Measurements from ENCODE around the gene UGGT1. TPM values are rescaled to one million over a fixed set of nuclear protein-coding genes. Genes with fewer than 3 reads are reported as not detected.

Gene UGGT1
- total RNA-seq (2012; rRNA removed) = 60.1 and 68.2 TPM in 2 replicates

DNA sequence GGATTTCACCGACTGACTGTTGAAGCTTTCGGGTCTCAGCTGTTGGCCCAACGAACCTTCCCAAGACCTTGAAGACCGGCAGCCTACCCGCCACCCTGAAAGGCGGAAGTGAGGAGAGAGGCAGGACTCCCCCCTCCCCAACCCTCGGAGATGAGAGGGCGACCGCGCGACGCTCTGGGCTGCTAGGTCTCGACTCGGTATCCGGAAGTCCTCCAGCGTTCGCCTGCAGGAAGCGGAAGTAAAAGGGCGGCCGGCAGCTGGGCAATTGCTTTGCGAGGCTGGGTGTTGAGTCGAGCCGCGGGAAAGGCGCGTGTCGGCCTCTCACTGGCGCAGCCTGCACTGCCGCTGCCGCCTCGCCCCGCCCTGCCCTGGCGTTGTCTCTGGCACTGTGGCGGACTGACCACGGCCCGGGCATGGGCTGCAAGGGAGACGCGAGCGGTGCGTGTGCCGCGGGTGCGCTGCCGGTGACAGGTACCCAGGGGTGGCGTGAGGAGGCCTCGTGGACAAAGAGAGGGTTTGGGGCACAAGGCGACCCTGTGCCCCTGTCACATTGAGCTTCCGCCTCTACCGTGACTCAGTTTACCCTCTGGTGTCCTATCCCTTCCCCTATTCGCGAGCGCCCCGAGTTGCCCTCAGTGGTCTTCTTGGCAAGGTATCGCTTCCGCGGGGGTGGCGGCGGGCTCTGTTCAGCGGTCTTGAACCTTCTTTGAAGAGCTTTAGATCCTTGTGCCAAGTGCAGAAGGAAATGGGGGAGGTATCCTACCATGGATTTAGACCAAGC is at the start of gene UGGT1:
TSS of gene UGGT1 (plus strand) at position 256 of the 781 bp plus-strand sequence. CDS start at position 414, 158 bp downstream.
- Histone ChIP-seq H3K9ac (ENCODE audit: low read depth, low read length) (peak within 1 kb of the TSS; percentile 86), H3K36me3 (ENCODE audit: insufficient read depth, low read length) (no peaks in the 10 kb centered on the region), H3K4me1 (ENCODE audit: control insufficient read depth, insufficient read depth, low read length) (peaks cover 4% of the 10 kb centered on the region), H3K4me2 (ENCODE audit: low read length) (peak within 1 kb of the TSS; percentile 85), H3K9me3 (replicated peaks; ENCODE audit: low read length) (no peaks in the 10 kb centered on the region), H3K4me3 (ENCODE audit: low read length) (peak within 1 kb of the TSS; percentile 98), H3K27me3 (ENCODE audit: control insufficient read depth, insufficient read depth, low read length) (no peaks in the 10 kb centered on the region)

DNA sequence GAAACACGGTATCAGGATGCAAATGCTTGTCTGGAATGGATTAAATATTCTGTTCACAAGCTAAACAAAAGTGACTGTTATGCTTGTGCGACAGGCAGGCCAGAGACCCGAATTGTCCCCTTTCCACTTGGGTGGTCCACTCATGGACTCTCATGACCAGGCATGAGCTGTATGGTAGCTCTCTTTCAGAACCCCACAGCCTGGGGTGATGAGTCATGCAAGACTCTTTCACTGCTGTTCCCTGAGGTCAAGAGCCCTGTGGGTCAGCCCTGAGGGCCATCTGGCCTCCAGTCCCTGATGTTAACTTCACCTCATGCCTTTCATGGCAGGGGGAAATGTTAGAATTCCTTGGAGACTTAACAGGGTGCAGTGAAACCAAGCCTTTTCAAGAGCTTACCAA is 49.4 kb upstream of the UGGT1 start:
- Histone ChIP-seq H3K4me2 (ENCODE audit: low read length) (no peak overlapping the region), H3K27me3 (ENCODE audit: control insufficient read depth, insufficient read depth, low read length) (peaks cover 17% of the 10 kb centered on the region), H3K36me3 (ENCODE audit: insufficient read depth, low read length) (no peaks in the 10 kb centered on the region), H3K9ac (ENCODE audit: low read depth, low read length) (no peak overlapping the region), H3K9me3 (replicated peaks; ENCODE audit: low read length) (peaks cover 19% of the 10 kb centered on the region), H3K4me1 (ENCODE audit: control insufficient read depth, insufficient read depth, low read length) (no peaks in the 10 kb centered on the region), H3K4me3 (ENCODE audit: low read length) (no peak overlapping the region)

DNA sequence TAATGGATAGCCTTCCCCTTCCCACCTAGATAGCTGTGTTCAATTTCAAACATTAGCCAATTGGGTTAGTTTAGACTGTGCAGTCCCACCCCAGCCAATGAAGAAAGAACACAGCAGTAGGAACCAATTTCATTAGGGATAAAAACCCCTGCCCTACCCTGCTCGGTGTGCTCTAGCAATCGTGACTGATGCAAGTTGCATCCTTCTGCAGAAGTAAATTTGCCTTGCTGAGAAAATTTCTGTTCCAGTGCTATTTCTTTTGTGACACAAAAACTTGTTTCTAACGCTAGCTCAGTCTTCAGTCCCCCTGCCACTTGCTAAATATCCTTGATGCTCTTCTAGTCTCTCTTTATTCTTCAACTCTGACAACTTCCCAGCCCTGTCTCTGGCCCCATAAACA is 48.0 kb upstream of the UGGT1 start:
- H3K36me3 ChIP-seq (ENCODE audit: insufficient read depth, low read length) = no peaks in the 10 kb centered on the region
- H3K4me3 ChIP-seq (ENCODE audit: low read length) = no peak overlapping the region
- H3K9ac ChIP-seq (ENCODE audit: low read depth, low read length) = no peak overlapping the region
- H3K4me2 ChIP-seq (ENCODE audit: low read length) = no peak overlapping the region
- peaks cover 7% of the 10 kb centered on the region for H3K9me3 ChIP-seq (replicated peaks; ENCODE audit: low read length)
- no peaks in the 10 kb centered on the region for H3K4me1 ChIP-seq (ENCODE audit: control insufficient read depth, insufficient read depth, low read length)
- H3K27me3 ChIP-seq (ENCODE audit: control insufficient read depth, insufficient read depth, low read length) = peaks cover 17% of the 10 kb centered on the region

DNA sequence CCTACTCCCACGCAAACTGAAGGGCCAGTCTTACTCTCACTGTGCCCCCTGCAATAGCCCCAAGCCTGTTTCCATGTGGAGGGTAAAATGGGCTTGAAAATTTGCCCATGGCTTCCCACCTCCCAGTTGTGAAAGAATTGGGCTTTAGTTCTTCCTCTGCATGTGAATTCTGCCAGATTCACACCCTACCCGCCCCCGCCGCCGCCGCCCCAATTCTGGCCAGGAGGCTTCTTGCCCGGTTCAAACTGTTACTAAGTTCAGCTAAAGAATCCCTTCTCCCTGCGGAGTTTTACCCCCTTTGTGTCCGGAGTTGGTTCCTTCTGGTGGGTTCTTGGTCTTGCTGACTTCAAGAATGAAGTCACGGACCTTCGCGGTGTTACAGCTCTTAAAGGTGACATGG is 37.7 kb upstream of the UGGT1 start:
- H3K4me1 ChIP-seq (ENCODE audit: control insufficient read depth, insufficient read depth, low read length) = no peaks in the 10 kb centered on the region
- H3K9ac ChIP-seq (ENCODE audit: low read depth, low read length) = no peak overlapping the region
- peaks cover 2% of the 10 kb centered on the region for H3K9me3 ChIP-seq (replicated peaks; ENCODE audit: low read length)
- H3K4me3 ChIP-seq (ENCODE audit: low read length) = no peak overlapping the region
- no peak overlapping the region for H3K4me2 ChIP-seq (ENCODE audit: low read length)
- H3K36me3 ChIP-seq (ENCODE audit: insufficient read depth, low read length) = no peaks in the 10 kb centered on the region
- H3K27me3 ChIP-seq (ENCODE audit: control insufficient read depth, insufficient read depth, low read length) = peaks cover 3% of the 10 kb centered on the region

DNA sequence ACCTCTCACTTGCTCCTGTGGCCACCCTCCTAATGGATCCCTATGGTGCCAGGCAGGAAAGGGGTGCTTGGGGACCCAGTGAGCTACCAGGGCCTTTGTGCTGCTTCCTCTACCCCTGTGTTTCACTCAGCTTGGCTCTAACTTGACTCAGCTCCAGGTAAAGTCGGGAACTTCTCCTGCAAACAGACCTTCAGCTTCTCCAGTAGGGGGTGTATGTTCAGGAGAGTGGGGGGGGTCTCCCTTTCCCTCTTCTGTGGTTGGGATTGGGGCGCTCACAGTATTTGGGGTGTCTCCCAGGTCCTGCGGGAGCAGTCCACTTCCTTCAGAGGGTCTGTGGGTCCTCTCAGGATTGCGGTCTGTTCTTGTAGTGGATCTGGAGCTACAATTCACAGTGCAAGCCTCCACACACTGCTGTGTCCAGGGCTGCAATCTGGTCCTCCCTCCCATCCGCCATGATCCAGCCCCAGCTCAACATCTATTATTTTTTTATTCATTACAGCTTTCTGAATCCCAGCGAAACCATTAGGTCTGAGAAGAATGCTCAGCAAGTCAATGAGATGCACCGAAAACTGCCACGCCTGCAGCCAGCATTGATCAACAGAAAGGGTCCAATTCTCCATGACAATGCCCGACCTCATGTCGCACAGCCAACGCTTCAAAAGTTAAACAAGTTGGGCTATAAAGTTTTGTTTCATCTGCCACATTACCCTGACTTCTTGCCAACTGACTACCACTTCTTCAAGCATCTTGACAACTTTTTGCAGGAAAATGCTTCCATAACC is 36.7 kb upstream of the UGGT1 start:
- Histone ChIP-seq H3K27me3 (ENCODE audit: control insufficient read depth, insufficient read depth, low read length) (peaks cover 3% of the 10 kb centered on the region), H3K4me1 (ENCODE audit: control insufficient read depth, insufficient read depth, low read length) (no peaks in the 10 kb centered on the region), H3K9ac (ENCODE audit: low read depth, low read length) (no peak overlapping the region), H3K9me3 (replicated peaks; ENCODE audit: low read length) (peaks cover 2% of the 10 kb centered on the region), H3K4me3 (ENCODE audit: low read length) (no peak overlapping the region), H3K36me3 (ENCODE audit: insufficient read depth, low read length) (no peaks in the 10 kb centered on the region), H3K4me2 (ENCODE audit: low read length) (no peak overlapping the region)

- H3K9ac ChIP-seq (ENCODE audit: low read depth, low read length) = no peak overlapping the region
- no peaks in the 10 kb centered on the region for H3K27me3 ChIP-seq (ENCODE audit: control insufficient read depth, insufficient read depth, low read length)
- H3K9me3 ChIP-seq (replicated peaks; ENCODE audit: low read length) = no peaks in the 10 kb centered on the region
- no peak overlapping the region for H3K4me2 ChIP-seq (ENCODE audit: low read length)
- no peak overlapping the region for H3K4me3 ChIP-seq (ENCODE audit: low read length)
- H3K36me3 ChIP-seq (ENCODE audit: insufficient read depth, low read length) = no peaks in the 10 kb centered on the region
- no peaks in the 10 kb centered on the region for H3K4me1 ChIP-seq (ENCODE audit: control insufficient read depth, insufficient read depth, low read length)
Observed at GRCh38 chr2:128057334-128057733, 33.7 kb upstream of the UGGT1 start.

GRCh38 chr2:128058114-128058513 is 32.9 kb upstream of the UGGT1 start:
- H3K27me3 ChIP-seq (ENCODE audit: control insufficient read depth, insufficient read depth, low read length) = no peaks in the 10 kb centered on the region
- H3K9me3 ChIP-seq (replicated peaks; ENCODE audit: low read length) = no peaks in the 10 kb centered on the region
- H3K36me3 ChIP-seq (ENCODE audit: insufficient read depth, low read length) = no peaks in the 10 kb centered on the region
- no peak overlapping the region for H3K4me2 ChIP-seq (ENCODE audit: low read length)
- H3K9ac ChIP-seq (ENCODE audit: low read depth, low read length) = no peak overlapping the region
- no peak overlapping the region for H3K4me3 ChIP-seq (ENCODE audit: low read length)
- H3K4me1 ChIP-seq (ENCODE audit: control insufficient read depth, insufficient read depth, low read length) = no peaks in the 10 kb centered on the region

- Histone ChIP-seq H3K4me1 (ENCODE audit: control insufficient read depth, insufficient read depth, low read length) (no peaks in the 10 kb centered on the region), H3K4me3 (ENCODE audit: low read length) (no peak overlapping the region), H3K9me3 (replicated peaks; ENCODE audit: low read length) (no peaks in the 10 kb centered on the region), H3K4me2 (ENCODE audit: low read length) (no peak overlapping the region), H3K36me3 (ENCODE audit: insufficient read depth, low read length) (no peaks in the 10 kb centered on the region), H3K9ac (ENCODE audit: low read depth, low read length) (no peak overlapping the region), H3K27me3 (ENCODE audit: control insufficient read depth, insufficient read depth, low read length) (no peaks in the 10 kb centered on the region)
Observed at GRCh38 chr2:128062571-128062970, 28.4 kb upstream of the UGGT1 start.

DNA sequence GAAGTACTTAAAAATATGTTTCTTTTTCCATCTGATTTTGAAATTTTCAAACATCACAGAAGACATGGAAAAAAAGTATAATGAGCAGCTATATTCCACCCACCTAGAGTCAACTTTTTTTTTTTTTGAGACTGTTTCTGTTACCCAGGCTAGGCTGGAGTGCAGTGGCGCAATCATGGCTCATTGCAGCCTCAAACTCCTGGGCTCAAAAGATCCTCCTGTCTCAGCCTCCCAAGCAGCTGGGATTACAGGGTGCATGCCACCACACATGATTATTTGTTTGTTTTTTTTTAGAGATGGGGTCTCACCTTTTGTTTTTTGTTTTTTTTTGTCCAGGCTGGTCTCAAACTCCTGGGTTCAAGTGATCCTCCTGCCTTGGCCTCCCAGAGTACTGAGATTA is 26.6 kb upstream of the UGGT1 start:
- no peaks in the 10 kb centered on the region for H3K27me3 ChIP-seq (ENCODE audit: control insufficient read depth, insufficient read depth, low read length)
- H3K36me3 ChIP-seq (ENCODE audit: insufficient read depth, low read length) = no peaks in the 10 kb centered on the region
- H3K9ac ChIP-seq (ENCODE audit: low read depth, low read length) = no peak overlapping the region
- H3K4me1 ChIP-seq (ENCODE audit: control insufficient read depth, insufficient read depth, low read length) = no peaks in the 10 kb centered on the region
- H3K4me2 ChIP-seq (ENCODE audit: low read length) = no peak overlapping the region
- no peaks in the 10 kb centered on the region for H3K9me3 ChIP-seq (replicated peaks; ENCODE audit: low read length)
- H3K4me3 ChIP-seq (ENCODE audit: low read length) = no peak overlapping the region

DNA sequence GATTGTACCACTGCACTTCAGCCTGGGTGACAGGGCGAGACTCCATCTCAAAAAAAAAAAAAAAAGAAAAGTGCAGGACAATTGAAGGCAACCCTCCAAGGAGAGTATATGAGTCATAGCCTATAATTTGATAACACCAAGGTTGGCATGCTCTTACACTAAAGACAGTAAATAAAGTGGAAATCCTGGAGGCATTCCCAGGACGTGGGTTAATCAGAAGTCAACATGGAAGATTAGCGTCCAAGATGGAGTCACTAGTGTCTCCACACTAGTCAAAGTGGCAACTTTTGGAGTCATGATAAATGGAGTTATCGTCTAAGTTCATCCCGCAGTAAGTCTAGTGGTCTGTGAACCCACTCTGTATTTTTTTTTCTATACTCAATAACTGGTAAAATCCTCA is 21.2 kb upstream of the UGGT1 start:
- H3K36me3 ChIP-seq (ENCODE audit: insufficient read depth, low read length) = no peaks in the 10 kb centered on the region
- peaks cover 8% of the 10 kb centered on the region for H3K27me3 ChIP-seq (ENCODE audit: control insufficient read depth, insufficient read depth, low read length)
- H3K4me2 ChIP-seq (ENCODE audit: low read length) = no peak overlapping the region
- H3K4me3 ChIP-seq (ENCODE audit: low read length) = no peak overlapping the region
- H3K9ac ChIP-seq (ENCODE audit: low read depth, low read length) = no peak overlapping the region
- no peaks in the 10 kb centered on the region for H3K9me3 ChIP-seq (replicated peaks; ENCODE audit: low read length)
- no peaks in the 10 kb centered on the region for H3K4me1 ChIP-seq (ENCODE audit: control insufficient read depth, insufficient read depth, low read length)

GRCh38 chr2:128073278-128073677 is 17.7 kb upstream of the UGGT1 start:
- no peak overlapping the region for H3K4me2 ChIP-seq (ENCODE audit: low read length)

More at GRCh38 chr2:128073278-128073677, 17.7 kb upstream of the UGGT1 start:
- Histone ChIP-seq H3K27me3 (ENCODE audit: control insufficient read depth, insufficient read depth, low read length) (peaks cover 8% of the 10 kb centered on the region), H3K9ac (ENCODE audit: low read depth, low read length) (no peak overlapping the region), H3K4me3 (ENCODE audit: low read length) (no peak overlapping the region), H3K9me3 (replicated peaks; ENCODE audit: low read length) (no peaks in the 10 kb centered on the region), H3K4me1 (ENCODE audit: control insufficient read depth, insufficient read depth, low read length) (no peaks in the 10 kb centered on the region), H3K36me3 (ENCODE audit: insufficient read depth, low read length) (no peaks in the 10 kb centered on the region)
